HG03432 (cell line): ENCODE results near the gene METTL27.
"Not testable (repeated sequence)": the region's sequence is repeated elsewhere in the genome, so short reads cannot be mapped to it uniquely, and the experiment has no call there.

Experiments
- ATAC-seq: cut with Tn5 transposase; IDR thresholded peaks from one replicate; pipeline ENCODE4 v1.9.1; 2021; ENCODE audit warnings: mild to moderate bottlenecking, moderate library complexity; ENCODE audit not compliant: unreplicated experiment

The METTL27 gene

GRCh38 chr7:73821597-73822285 is 20.6 kb downstream of the METTL27 start:
- ATAC-seq, result not testable (repeated sequence)

GRCh38 chr7:73820013-73820412 is 22.3 kb downstream of the METTL27 start:
- ATAC-seq, result no peak

- no peak for ATAC-seq
Observed at GRCh38 chr7:73817121-73817520, 25.2 kb downstream of the METTL27 start.

- no peak for ATAC-seq
Observed at GRCh38 chr7:73815436-73815835, 26.9 kb downstream of the METTL27 start.

GRCh38 chr7:73812996-73813395 is 29.3 kb downstream of the METTL27 start:
- ATAC-seq, result no peak

- no peak for ATAC-seq
Observed at GRCh38 chr7:73811760-73812168, 30.6 kb downstream of the METTL27 start.

GRCh38 chr7:73810998-73811360 is 31.3 kb downstream of the METTL27 start:
- no peak for ATAC-seq

- ATAC-seq, result no peak
Observed at GRCh38 chr7:73809467-73809951, 32.8 kb downstream of the METTL27 start.

- no peak for ATAC-seq
Observed at GRCh38 chr7:73802459-73802858, 39.9 kb downstream of the METTL27 start.

GRCh38 chr7:73801577-73801976 is 40.7 kb downstream of the METTL27 start:
- no peak for ATAC-seq

- no peak for ATAC-seq
Observed at GRCh38 chr7:73799282-73800141, 42.8 kb downstream of the METTL27 start.

- not testable (repeated sequence) for ATAC-seq
Observed at GRCh38 chr7:73797176-73797575, 45.1 kb downstream of the METTL27 start.

GRCh38 chr7:73796656-73797055 is 45.7 kb downstream of the METTL27 start:
- ATAC-seq, result not testable (repeated sequence)

GRCh38 chr7:73795188-73795587 is 47.1 kb downstream of the METTL27 start:
- ATAC-seq, result not testable (repeated sequence)

- not testable (repeated sequence) for ATAC-seq
Observed at GRCh38 chr7:73791170-73791690, 51.1 kb downstream of the METTL27 start.

- ATAC-seq, result no peak
Observed at GRCh38 chr7:73789051-73789450, 53.3 kb downstream of the METTL27 start.

GRCh38 chr7:73787786-73788048 is 54.6 kb downstream of the METTL27 start:
- ATAC-seq, result not testable (repeated sequence)

GRCh38 chr7:73786588-73786987 is 55.7 kb downstream of the METTL27 start:
- no peak for ATAC-seq
